Neural cell (in vitro differentiated cells): ENCODE data around the gene ARPC4. TPM values are rescaled to one million over a fixed set of nuclear protein-coding genes. Genes with fewer than 3 reads are reported as not detected.

Experiments
- H2AFZ ChIP-seq: fragments of 200-600, 300-800 bp; sonication (generic), shearing (Covaris generic); 2 replicates; pipeline ENCODE4 v1.6.0; 2014; ENCODE audit warnings: low read depth, mild to moderate bottlenecking, antibody characterized with exemption, low read length, moderate library complexity
- H3F3A ChIP-seq: fragments of 200-600 bp; shearing (Covaris generic); 2 replicates; pipeline ENCODE4 v1.6.1; 2016; ENCODE audit warnings: mild to moderate bottlenecking, moderate library complexity, mixed read lengths, antibody characterized with exemption, low read length; ENCODE audit not compliant: insufficient read depth, poor library complexity, severe bottlenecking
- H3K27ac ChIP-seq: fragments of 200-600, 300-800 bp; sonication (generic), shearing (Covaris generic); 2 replicates; pipeline ENCODE4 v1.5.1; 2014; ENCODE audit warnings: mild to moderate bottlenecking, low read length, moderate library complexity
- H3K27me3 ChIP-seq: fragments of 300-800, 200-600 bp; sonication (generic), shearing (Covaris generic); 2 replicates; pipeline ENCODE4 v1.6.0; 2014; ENCODE audit warnings: mild to moderate bottlenecking, low read depth, low read length, moderate library complexity; ENCODE audit not compliant: insufficient read depth
- H3K36me3 ChIP-seq: fragments of 300-800, 200-600 bp; sonication (generic), shearing (Covaris generic); 2 replicates; pipeline ENCODE4 v1.5.1; 2014; ENCODE audit warnings: mild to moderate bottlenecking, antibody characterized with exemption, low read length, moderate library complexity; ENCODE audit not compliant: insufficient read depth
- H3K4me2 ChIP-seq: fragments of 300-800, 200-600 bp; sonication (generic), shearing (Covaris generic); 2 replicates; pipeline ENCODE4 v1.6.0; 2014; ENCODE audit warnings: mild to moderate bottlenecking, low read length
- H3K4me3 ChIP-seq: fragments of 300-800, 200-600 bp; sonication (generic), shearing (Covaris generic); 2 replicates; pipeline ENCODE4 v1.5.1; 2014; ENCODE audit warnings: mild to moderate bottlenecking, low read length, moderate library complexity
- H3K79me2 ChIP-seq: fragments of 200-600 bp; shearing (Covaris generic); replicated peaks from 2 replicates; pipeline ENCODE4 v1.6.0; 2014; ENCODE audit warnings: mild to moderate bottlenecking, low read length, moderate library complexity; ENCODE audit not compliant: insufficient read depth
- H3K9ac ChIP-seq: fragments of 300-800, 200-600 bp; sonication (generic), shearing (Covaris generic); 2 replicates; pipeline ENCODE4 v1.6.1; 2016; ENCODE audit warnings: mild to moderate bottlenecking, low read length, mixed read lengths
- H3K9me2 ChIP-seq: fragments of 200-600 bp; shearing (Covaris generic); 2 replicates; pipeline ENCODE4 v1.6.1; 2016; ENCODE audit warnings: mild to moderate bottlenecking, low read length, mixed read lengths; ENCODE audit not compliant: insufficient read depth
- H3K9me3 ChIP-seq: fragments of 200-600, 300-800 bp; sonication (generic), shearing (Covaris generic); 2 replicates; pipeline ENCODE4 v1.6.1; 2016; ENCODE audit warnings: mild to moderate bottlenecking, mixed run types, low read length, moderate library complexity, mixed read lengths
- H4K20me1 ChIP-seq: fragments of 200-600 bp; shearing (Covaris generic); 2 replicates; pipeline ENCODE4 v1.6.1; 2016; ENCODE audit warnings: mild to moderate bottlenecking, mixed run types; ENCODE audit not compliant: insufficient read depth
- CTCF ChIP-seq: fragments of 450-650 bp; IDR thresholded peaks from 2 replicates; pipeline ENCODE4 v1.5.1; 2014; ENCODE audit warnings: antibody characterized with exemption, mild to moderate bottlenecking, moderate library complexity; ENCODE audit not compliant: poor library complexity, severe bottlenecking
- EP300 ChIP-seq: fragments of 450-650 bp; conservative IDR thresholded peaks from 2 replicates; pipeline ENCODE4 v1.6.1; 2014; ENCODE audit warnings: antibody characterized with exemption, mild to moderate bottlenecking, moderate library complexity; ENCODE audit not compliant: poor library complexity, severe bottlenecking
- EZH2 ChIP-seq: fragments of 200-600, 300-800 bp; shearing (Covaris generic), sonication (generic); IDR thresholded peaks from 2 replicates; pipeline ENCODE4 v1.6.1; 2014; ENCODE audit warnings: antibody characterized with exemption, low read length, borderline replicate concordance, mild to moderate bottlenecking; ENCODE audit not compliant: insufficient read depth, poor library complexity, severe bottlenecking
- MXI1 ChIP-seq: fragments of 450-650 bp; conservative IDR thresholded peaks from 2 replicates; pipeline ENCODE4 v1.6.1; 2014; ENCODE audit warnings: antibody characterized with exemption, mild to moderate bottlenecking; ENCODE audit not compliant: poor library complexity, severe bottlenecking
- POLR2AphosphoS5 ChIP-seq: IDR thresholded peaks from 2 replicates; pipeline ENCODE4 v1.6.1; 2012
- RAD21 ChIP-seq: fragments of 450-650 bp; conservative IDR thresholded peaks from 2 replicates; pipeline ENCODE4 v1.6.1; 2014; ENCODE audit warnings: antibody characterized with exemption, mild to moderate bottlenecking, moderate library complexity
- REST ChIP-seq: IDR thresholded peaks from 2 replicates; pipeline ENCODE4 v1.6.1; 2012; ENCODE audit warnings: borderline replicate concordance
- SMC3 ChIP-seq: fragments of 450-650 bp; conservative IDR thresholded peaks from 2 replicates; pipeline ENCODE4 v1.6.1; 2014; ENCODE audit warnings: antibody characterized with exemption, mild to moderate bottlenecking, moderate library complexity; ENCODE audit not compliant: poor library complexity
- TAF1 ChIP-seq: IDR thresholded peaks from 2 replicates; pipeline ENCODE4 v1.6.1; 2012; ENCODE audit warnings: low read depth
- polyA plus RNA-seq: library from polyadenylated mRNA; depleted of rRNA; stranded (reverse); fragments of >200 nt; gene quantifications from 2 replicates; pipeline ENCODE4 v1.2.3, GENCODE V29; 2014

ARPC4 gene
- polyA plus RNA-seq, 1 donor from 2014 or later, result 179 TPM

GRCh38 chr3:9826815-9827573 lies 34.1 kb downstream of the ARPC4 start:
- H2AFZ ChIP-seq, result no peak overlapping the region
- no peaks in the 10 kb centered on the region for H3K79me2 ChIP-seq
- H3K4me2 ChIP-seq, result no peak overlapping the region
- no peaks in the 10 kb centered on the region for H4K20me1 ChIP-seq
- H3F3A ChIP-seq, result no peaks in the 10 kb centered on the region
- H3K36me3 ChIP-seq, result no peaks in the 10 kb centered on the region
- no peaks in the 10 kb centered on the region for H3K9me3 ChIP-seq
- H3K27ac ChIP-seq, result no peak overlapping the region
- TF ChIP-seq TAF1, result no peak
- no peak for TF ChIP-seq CTCF
- TF ChIP-seq EP300, result no peak
- TF ChIP-seq RAD21, result no peak
- no peak for TF ChIP-seq REST
- TF ChIP-seq POLR2AphosphoS5, result no peak
- TF ChIP-seq SMC3, result no peak
- no peak for TF ChIP-seq EZH2
- no peak for TF ChIP-seq MXI1
- no peak overlapping the region for H3K4me3 ChIP-seq
- H3K27me3 ChIP-seq, result no peaks in the 10 kb centered on the region
- H3K9ac ChIP-seq, result no peak overlapping the region
- no peaks in the 10 kb centered on the region for H3K9me2 ChIP-seq

GRCh38 chr3:9828801-9829755 lies 36.2 kb downstream of the ARPC4 start:
- Histone ChIP-seq H3K4me3 (no peak overlapping the region), H3K4me2 (no peak overlapping the region), H3K9me3 (no peaks in the 10 kb centered on the region), H4K20me1 (no peaks in the 10 kb centered on the region), H3K9me2 (no peaks in the 10 kb centered on the region), H3K79me2 (no peaks in the 10 kb centered on the region), H3K36me3 (no peaks in the 10 kb centered on the region), H3F3A (no peaks in the 10 kb centered on the region), H3K27me3 (no peaks in the 10 kb centered on the region), H3K27ac (no peak overlapping the region), H2AFZ (no peak overlapping the region), H3K9ac (no peak overlapping the region)
- TF ChIP-seq POLR2AphosphoS5, result no peak
- no peak for TF ChIP-seq EP300
- no peak for TF ChIP-seq EZH2
- no peak for TF ChIP-seq CTCF
- TF ChIP-seq SMC3, result no peak
- no peak for TF ChIP-seq MXI1
- no peak for TF ChIP-seq TAF1
